Measurements from ENCODE around the gene LIN9.
"Not testable (repeated sequence)": the region's sequence is repeated elsewhere in the genome, so short reads cannot be mapped to it uniquely, and the experiment has no call there.

The LIN9 gene

DNA sequence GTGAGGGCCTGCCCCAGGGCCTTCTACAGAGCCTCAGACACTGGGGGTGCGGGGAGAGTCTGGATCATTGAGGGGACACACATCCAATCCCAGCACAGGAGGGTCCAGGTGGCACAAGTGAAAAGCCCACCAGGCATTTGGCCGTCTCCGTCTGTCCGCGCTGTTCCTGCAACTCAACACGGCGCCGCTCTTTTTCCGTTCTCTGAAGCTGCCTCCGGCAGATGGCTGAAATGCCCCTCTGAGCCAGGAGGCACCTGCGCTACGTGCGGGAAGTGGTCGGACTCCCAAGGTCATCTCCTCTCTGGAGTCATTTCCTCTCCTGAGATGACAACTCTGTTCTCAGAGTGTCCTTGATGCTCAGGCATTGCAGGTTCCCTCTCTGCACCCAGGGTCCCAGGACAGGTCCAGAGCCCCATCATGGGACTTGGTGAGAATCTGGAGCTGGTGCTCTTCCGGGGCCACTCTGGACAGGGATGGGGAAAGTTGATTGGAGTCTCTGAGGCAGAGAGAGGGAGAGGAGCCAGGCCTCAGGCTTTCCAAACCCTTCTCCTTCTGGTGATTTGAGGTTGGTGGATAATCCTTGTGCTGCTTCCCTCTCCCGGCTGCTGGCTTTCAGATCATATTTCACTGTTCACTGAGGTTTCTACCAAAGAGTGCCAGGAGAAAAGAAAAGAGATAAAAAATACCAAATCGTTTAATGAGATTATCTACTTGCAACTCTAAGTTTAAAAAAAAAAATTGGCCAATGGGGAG lies 99.5 kb downstream of the LIN9 start:
- no peak for DNase-seq

DNA sequence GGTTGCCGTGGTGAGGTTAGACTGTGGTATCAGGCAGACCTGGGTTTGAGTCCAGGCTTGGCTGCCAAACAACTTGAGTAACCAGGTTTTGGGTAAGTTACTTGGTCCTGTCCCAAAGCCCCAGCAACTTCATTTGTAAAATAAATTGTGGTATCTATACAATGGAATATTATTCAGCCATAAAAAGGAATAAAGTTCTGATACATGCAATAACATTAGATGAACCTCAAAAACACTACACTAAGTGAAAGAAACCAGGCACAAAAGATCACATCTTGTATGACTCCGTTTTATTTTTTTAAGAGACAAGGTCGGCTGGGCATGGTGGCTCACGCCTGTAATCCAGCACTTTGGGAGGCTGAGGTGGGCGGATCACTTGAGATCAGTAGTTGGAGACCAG lies 101.9 kb downstream of the LIN9 start:
- no peak for DNase-seq

DNA sequence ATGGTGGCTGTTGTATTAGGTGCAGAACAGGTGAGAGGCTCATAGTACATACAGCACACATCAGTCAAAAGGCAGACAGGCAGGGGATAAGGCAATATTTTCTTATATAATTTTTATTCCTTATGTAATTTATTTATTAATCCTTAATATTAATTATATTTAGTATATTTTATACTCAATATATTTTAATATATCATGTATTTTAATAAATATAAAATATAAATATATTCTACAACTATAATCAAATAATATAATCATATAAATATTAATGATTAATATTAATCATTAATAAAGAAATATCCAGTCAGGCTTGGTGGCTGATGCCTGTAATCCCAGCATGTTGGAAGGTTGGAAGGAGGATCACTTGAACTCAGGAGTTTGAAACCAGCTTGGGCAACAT lies 104.8 kb downstream of the LIN9 start:
- no peak for DNase-seq

DNA sequence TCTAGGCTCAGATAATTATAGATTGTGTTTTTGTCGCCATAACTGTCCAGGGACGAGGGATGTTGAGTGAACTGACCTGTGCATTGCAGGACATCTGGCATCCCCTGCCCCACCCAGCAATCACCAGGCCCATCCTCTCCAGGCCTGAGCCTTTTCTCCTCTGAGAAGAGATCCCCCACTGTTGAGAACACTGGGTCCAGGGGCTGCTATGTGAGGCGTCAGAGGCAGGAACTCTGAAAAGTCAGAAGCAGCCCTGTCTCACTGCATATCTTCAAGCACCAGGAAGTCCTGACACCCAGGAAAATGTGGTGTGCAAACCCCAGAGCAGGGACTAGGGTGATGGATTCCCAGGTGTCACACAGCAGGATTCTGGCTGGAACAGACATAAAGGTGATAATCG lies 105.3 kb downstream of the LIN9 start:
- no peak for DNase-seq

DNA sequence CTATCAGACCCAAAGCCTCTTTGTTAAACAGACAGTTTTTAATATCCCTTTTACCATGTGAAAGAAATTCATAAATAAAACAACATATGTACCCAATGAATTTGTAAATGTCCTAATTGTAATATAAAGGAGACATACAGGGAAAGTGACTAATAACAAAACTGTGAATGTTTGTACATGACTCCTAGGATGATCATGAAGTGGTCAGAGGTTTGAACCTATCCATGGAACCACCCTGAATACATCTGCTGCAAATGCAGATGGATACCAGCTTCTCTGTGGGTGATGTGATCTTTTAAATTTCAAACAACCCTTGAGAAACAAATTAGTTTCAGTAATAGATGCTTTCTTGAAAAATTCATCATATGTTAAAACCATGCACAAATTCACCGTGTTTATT lies 105.7 kb downstream of the LIN9 start:
- DNase-seq: no peak

DNA sequence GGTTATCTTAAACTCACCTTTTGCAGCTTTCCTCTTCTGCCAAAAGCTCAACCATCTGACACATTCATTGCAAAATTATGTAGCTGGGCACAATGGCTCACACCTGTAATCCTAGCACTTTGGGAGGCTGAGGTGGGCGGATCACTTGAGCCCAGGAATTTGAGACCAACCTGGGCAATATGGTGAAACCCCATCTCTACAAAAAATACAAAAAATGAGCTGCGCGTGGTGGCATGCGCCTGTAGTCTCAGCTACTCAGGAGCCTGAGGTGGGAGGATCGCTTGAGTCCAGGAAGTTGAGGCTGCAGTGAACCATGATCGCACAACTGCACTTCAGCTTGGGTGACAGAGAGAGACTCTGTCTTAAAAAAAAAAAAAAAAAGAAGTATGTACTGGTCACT lies 106.3 kb downstream of the LIN9 start:
- DNase-seq: not testable (repeated sequence)

DNA sequence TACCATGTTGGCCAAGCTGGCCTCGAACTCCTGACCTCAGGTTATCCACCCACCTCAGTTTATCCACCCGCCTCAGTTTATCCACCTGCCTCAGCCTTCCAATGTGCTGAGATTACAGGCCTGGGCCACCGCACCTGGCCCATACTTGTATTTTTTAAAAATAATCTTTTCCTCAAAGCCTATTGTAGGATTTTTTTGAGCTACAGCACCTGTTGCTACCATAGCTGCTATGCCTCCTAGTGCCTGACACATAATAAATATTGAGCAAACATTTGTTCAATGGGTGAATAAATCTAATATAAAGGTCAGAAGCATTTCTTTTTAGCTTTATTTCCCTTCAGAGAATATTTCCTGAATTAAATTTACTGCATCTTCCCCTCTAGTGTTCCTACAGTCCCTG lies 106.7 kb downstream of the LIN9 start:
- no peak for DNase-seq

DNA sequence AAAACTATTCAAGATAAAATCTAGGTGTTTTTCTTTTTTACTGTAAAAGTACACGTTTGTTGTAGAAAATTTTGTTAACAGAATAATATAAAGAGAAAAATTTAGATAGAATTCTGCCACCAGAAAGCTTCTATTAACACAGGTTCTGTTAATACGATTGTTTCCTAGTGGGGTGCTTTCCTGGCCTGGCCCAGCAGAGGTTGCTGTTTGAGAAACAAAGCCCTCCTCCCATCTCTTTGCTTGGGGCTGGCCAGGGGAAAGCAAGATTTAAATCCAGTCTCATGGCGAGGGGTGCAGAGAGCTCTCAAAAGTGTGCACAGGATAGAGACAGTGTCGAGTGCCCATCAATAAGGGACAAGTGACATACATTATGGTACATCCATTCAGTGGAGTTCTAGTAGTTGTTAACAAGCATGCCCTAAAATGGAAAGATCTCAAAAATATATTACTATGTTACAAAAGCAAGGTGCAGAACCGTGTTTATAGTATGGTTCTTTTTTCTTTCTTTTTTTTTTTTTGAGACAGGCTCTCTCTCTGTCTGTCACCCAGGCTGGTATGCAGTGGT lies 107.9 kb downstream of the LIN9 start:
- DNase-seq: no peak

DNA sequence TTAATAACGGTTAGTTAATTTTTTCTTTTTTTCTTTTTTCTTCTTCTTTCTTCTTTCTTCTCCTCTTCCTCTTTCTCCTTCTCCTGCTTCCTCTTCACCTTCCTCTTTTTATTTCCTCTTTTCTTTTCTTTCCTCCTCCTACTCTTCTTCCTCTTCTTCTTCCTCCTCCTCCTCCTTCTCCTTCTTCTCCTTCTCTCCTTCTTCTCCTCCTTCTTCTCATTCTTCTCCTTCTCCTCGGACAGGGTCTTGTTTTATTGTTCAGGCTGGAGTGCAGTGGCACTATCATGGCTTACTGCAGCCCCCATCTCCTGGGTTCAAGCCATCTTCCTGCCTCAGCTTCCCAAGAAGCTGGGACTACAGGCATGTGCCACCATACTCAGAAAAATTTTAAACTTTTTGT lies 109.0 kb downstream of the LIN9 start:
- no peak for DNase-seq

DNA sequence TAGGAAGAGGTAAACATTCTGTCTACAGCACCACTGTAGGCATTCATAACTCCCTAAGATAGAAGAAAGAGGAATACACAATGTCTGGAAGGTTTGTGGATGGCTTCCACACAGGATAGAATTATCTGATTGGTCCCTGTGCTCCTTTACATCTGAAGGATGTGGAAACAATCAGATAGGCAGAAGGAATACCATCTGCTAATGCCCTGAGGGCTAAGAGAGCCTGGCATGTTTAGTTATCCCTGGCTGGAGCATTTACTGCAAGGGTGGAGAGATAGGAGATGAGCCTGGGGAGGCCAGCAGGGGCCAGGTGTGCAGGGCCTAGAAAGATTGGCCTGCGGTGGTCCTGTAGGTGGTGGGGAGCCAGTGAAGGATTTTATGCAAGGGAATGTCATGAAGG lies 113.8 kb downstream of the LIN9 start:
- no peak for DNase-seq

DNA sequence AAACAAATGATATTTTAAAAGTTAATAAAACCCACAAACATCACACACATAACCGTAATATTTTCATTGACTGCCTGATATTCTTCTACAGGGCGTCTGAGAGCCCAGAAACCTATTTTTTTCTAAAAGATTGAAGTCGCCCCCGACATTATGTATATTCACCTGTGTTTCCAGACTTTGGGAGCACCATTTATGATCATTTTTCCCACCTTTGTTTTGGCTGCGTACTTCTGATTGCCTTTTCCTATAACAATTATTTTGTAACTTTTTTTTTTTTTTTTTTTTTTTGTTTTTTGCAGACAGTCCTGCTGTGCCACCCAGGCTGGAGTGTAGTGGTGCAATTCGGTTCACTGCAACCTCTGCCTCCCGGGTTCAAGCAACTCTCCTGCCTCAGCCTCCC lies 121.6 kb downstream of the LIN9 start:
- no peak for DNase-seq

DNA sequence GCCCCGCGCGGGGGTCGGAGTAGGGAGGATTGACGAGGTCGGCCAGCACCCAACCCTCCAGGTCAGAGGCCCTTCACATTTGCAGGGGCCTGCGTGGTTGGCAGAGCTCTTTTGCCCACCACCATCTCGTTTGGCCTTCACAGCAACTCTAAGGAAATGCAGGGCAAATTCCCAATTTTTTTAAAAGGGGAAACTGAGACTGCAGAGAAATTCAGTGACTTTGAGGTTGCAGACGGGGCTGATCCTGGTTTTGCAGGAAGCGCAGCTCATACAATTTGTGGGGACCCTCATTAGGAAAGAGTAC lies 122.0 kb downstream of the LIN9 start:
- no peak for DNase-seq

DNA sequence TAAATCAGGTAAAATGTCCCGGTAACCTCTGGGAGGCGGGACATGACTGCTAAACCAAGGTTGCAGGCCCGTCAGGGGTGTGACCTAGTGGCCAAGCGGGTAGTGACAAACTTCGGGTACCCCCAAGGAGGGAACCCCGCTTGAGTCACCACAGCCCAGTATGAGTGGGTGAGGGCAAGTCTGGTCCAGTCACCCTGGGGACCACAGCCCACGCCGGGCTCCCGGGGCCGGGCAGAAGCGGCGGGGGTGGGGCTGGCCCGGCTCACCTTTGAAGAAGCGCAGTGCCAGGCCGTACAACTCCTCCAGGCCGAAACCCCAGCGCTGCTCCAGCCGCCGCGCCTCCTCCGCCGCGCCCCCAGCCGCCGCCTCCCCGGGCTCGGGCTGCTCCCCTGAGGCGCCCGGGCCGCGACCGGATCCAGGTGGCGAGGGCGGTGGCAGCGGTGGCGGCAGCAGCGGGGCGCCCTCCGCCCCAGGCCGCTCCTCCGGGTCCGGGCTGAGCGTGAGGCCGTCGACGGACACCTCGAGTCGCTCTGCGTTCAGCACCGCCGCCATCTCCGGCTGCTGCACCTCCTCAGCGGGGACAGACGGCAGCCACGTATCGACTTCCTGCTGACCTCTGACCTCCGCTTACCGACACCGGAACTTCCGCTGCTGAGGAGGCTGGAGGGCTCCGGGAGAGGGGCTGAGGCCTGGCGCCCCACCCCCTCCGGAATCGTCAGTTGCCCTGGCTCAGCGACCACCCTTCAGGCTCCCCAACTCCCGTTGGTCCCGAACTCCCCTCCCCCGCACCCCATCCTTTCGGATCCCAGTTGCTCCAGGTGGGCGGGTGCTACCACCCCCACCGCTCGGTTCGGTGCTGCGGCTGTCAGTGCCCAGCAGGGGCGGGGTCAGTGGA lies 122.6 kb downstream of the LIN9 start, which contains the start of gene ACBD3:
Gene ACBD3 (minus strand): TSS at position 618 of the 895 bp plus-strand sequence. CDS start 66 bp downstream, at position 552.
- peak; percentile 87 for DNase-seq

DNA sequence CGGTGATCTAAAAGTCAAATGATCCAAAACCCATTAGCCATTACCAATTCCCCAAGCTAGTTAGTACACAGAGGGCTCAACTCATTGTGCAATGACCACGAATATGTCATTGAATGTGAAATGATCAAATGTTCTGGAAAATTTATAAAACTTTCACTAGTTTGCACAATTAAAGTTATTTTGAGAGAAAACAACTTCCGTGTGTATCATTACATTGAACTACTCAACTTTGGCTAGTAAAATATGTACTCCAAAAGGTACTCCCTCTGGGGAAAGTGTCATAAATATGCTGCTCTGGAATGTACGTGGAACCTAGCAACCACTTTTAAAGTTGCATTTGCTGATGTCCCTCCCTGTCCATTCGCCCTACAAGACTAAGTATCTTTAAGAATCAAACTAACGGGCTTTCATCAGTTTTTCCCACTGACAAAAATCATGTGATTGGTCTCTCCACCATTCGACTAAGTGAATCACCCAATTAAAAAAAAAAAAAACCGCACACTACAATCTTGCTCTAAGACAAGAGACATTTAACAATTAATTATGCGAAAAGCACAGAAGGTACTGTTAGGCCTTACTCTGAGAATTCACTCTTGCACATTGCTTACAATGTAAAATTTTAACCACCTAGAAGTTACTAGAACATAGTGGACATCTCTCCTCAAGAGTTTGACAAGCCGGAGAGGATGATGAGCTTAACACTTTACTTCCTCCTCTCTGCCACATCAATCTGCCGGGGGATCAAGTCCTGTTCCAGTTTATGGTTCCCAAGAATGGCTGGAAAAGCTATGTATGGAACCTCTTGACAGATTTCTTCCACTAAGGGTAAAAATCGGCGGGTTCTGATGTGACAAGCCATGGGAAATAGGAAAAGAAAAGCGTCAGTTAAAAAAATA lies 123.6 kb downstream of the LIN9 start:
- DNase-seq: peak; percentile 78

DNA sequence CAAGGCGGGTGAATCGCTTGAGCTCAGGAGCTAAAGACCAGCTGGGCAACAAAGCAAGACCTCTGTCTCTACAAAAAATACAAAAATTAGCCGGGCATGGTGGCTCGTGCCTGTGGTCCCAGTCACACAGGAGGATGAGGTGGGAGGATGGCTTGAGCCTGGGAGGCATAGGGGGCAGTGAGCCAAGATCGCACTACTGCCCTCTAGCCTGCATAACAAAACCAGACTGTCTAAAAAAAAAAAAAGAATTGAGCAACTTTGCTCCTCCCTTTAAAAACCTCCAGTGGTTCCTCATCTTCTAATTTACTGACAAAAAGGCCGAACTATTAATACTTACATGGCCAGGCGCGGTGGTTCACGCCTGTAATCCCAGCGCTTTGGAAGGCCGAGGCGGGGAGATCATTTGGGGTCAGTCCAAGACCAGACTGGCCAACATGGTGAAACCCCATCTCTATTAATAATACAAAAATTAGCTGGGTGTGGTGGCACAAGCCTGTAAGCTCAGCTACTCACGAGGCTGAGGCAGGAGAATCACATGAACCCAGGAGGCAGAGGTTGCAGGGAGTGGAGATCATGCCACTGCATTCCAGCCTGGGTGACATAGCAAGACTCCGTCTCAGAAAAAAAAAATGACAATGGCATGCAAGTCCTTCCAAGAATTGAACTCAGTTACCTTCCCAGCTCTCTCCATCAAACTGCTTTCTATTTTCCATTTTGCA lies 126.8 kb downstream of the LIN9 start:
- peak; percentile 74 for DNase-seq
